ENCODE results near the gene PHF12. TPM values are rescaled to one million over a fixed set of nuclear protein-coding genes. Genes with fewer than 3 reads are reported as not detected.

The PHF12 gene
- total and polyA plus RNA-seq, 2 of the 8 experiments (the other 6 are each of a cell fraction or from before 2014, with no cell fraction given) = 38.8 to 65.7 TPM

- Histone ChIP-seq H3K18ac (ENCODE audit: extremely low read depth, low read length) (no peak overlapping the region), H3K79me2 (ENCODE audit: control insufficient read depth in 1 of 2, insufficient read depth in 2 of 2, low read length in 2 of 2) (0 out of 4 replicates have a peak, but pooled peaks cover 0 to 6% of the 10 kb centered on the region in 2 experiments), H2AFZ (ENCODE audit: low read length) (no peak overlapping the region), H3K4me2 (ENCODE audit: insufficient read depth in 1 of 2, low read depth in 2 of 2, low read length in 2 of 2) (no peak overlapping the region), H3K27me3 (replicated peaks in 1 of 4; ENCODE audit: control insufficient read depth in 3 of 4, extremely low read depth in 1 of 4, insufficient read depth in 3 of 4, low read length in 3 of 4) (no peaks in the 10 kb centered on the region), H3K23ac (ENCODE audit: insufficient read length) (no peak overlapping the region), H3K4me3 (ENCODE audit: extremely low read depth in 1 of 4, insufficient read depth in 2 of 4, low read depth in 3 of 4, low read length in 4 of 4) (no peak overlapping the region), H3K79me1 (ENCODE audit: low read depth, low read length) (peaks cover 6% of the 10 kb centered on the region), H3K23me2 (ENCODE audit: low read depth, low read length) (no peaks in the 10 kb centered on the region), H3K56ac (replicated peaks; ENCODE audit: insufficient read length, low read depth, low read length) (no peak overlapping the region), H4K91ac (replicated peaks; ENCODE audit: insufficient read length, low read length) (no peak overlapping the region), H3K9me3 (ENCODE audit: insufficient read depth in 2 of 2, low read depth in 1 of 2, low read length in 1 of 2) (no peaks in the 10 kb centered on the region), H4K8ac (ENCODE audit: extremely low read depth, insufficient read depth, low read length) (no peak overlapping the region), H3K4me1 (replicated peaks in 1 of 4; ENCODE audit: control insufficient read depth in 3 of 4, insufficient read depth in 4 of 4, low read length in 3 of 4) (no peaks in the 10 kb centered on the region), H2AK5ac (ENCODE audit: low read depth, low read length) (no peak overlapping the region), H2BK12ac (ENCODE audit: low read depth, low read length) (no peak overlapping the region), H4K20me1 (replicated peaks in 1 of 2; ENCODE audit: control insufficient read depth in 1 of 2, insufficient read depth in 2 of 2, low read length in 2 of 2) (peaks cover 4 to 14% of the 10 kb centered on the region in 2 experiments), H2BK20ac (ENCODE audit: low read length) (no peak overlapping the region), H2BK15ac (ENCODE audit: low read length) (no peak overlapping the region), H3K36me3 (ENCODE audit: control insufficient read depth in 2 of 4, insufficient read depth in 4 of 4, low read length in 3 of 4) (peaks cover 28 to 86% (median 77%) of the 10 kb centered on the region in 4 experiments), H2BK120ac (replicated peaks; ENCODE audit: low read depth, low read length) (no peak overlapping the region), H4K5ac (ENCODE audit: insufficient read length, low read depth, low read length) (no peak overlapping the region), H3K9ac (replicated peaks in 1 of 4; ENCODE audit: extremely low read depth in 1 of 4, low read depth in 3 of 4, low read length in 3 of 4) (no peak overlapping the region), H2BK5ac (ENCODE audit: low read depth, low read length) (no peak overlapping the region), H3K4ac (replicated peaks; ENCODE audit: insufficient read length, low read depth, low read length) (no peak overlapping the region), H3K14ac (ENCODE audit: insufficient read length) (no peak overlapping the region), H3K27ac (ENCODE audit: low read depth, low read length) (no peak overlapping the region)
- ChIA-PET CTCF (ENCODE audit: partially characterized antibody) (interaction anchor here (0.6 to 16.4 kb wide), 5 partner anchors 10 to 794 kb away, joined by 3 to 123 read pairs (median 3); no protein-coding TSS in a partner anchor), POLR2A (ENCODE audit: partially characterized antibody) (interaction anchor here (0.6 to 1.5 kb wide), 2 partner anchors 20 to 196 kb away, joined by 3 to 4 read pairs; no protein-coding TSS in a partner anchor)
- no peak for DNase-seq (ENCODE audit: low read depth in 1 of 2, low spot score in 2 of 2)
- TF ChIP-seq CTCF (IDR thresholded peaks at IDR 0.05; ENCODE audit: control extremely low read depth in 1 of 3, insufficient read depth in 1 of 3, low read depth in 1 of 3, low read length in 3 of 3) (no peak), MAFK (IDR thresholded peaks at IDR 0.05; ENCODE audit: low read depth, low read length) (no peak), JUND (IDR thresholded peaks at IDR 0.05; ENCODE audit: low read length) (no peak), EZH2 (IDR thresholded peaks at IDR 0.05; ENCODE audit: low read depth, low read length, severe bottlenecking) (no peak), KDM5A (IDR thresholded peaks at IDR 0.05; ENCODE audit: low read length) (no peak), ASH2L (IDR thresholded peaks at IDR 0.05; ENCODE audit: low read length) (no peak), SUZ12 (IDR thresholded peaks at IDR 0.05; ENCODE audit: low read length) (no peak), PHF8 (conservative IDR thresholded peaks at IDR 0.05; ENCODE audit: low read depth, low read length) (no peak), BACH1 (IDR thresholded peaks at IDR 0.05; ENCODE audit: low read length) (no peak), CHD2 (IDR thresholded peaks at IDR 0.05; ENCODE audit: low read length) (no peak), BCL11A (IDR thresholded peaks at IDR 0.05; ENCODE audit: low read depth in 2 of 2, low read length in 2 of 2) (no peak), CBX5 (IDR thresholded peaks at IDR 0.05; ENCODE audit: low read depth, low read length) (no peak), TEAD4 (IDR thresholded peaks at IDR 0.05; ENCODE audit: low read depth, low read length) (no peak)
- FAIRE-seq = no peak
Measured at GRCh38 chr17:28920201-28920600, 31.1 kb downstream of the PHF12 start.
